Epithelial cell of esophagus (primary cell): ENCODE measurements around the gene MDFI.

Experiments
- DNase-seq: peaks from one replicate; pipeline ENCODE4 v3.0.0; 2010; ENCODE audit warnings: low read depth
- H3K4me3 ChIP-seq: 2 replicates; pipeline ENCODE4 v1.5.1; 2011; ENCODE audit warnings: mild to moderate bottlenecking, low read length, control low read depth
- CTCF ChIP-seq: IDR thresholded peaks from 2 replicates; pipeline ENCODE4 v1.5.1; 2011; ENCODE audit warnings: low read depth, mild to moderate bottlenecking, low read length, control low read depth, inconsistent platforms; ENCODE audit not compliant: insufficient read depth; ENCODE audit errors: missing control alignments

The MDFI gene

GRCh38 chr6:41622206-41622988 lies 15.9 kb upstream of the MDFI start:
- no peak for TF ChIP-seq CTCF
- DNase-seq = peak; percentile 29

GRCh38 chr6:41623330-41623729 lies 14.9 kb upstream of the MDFI start:
- no peak overlapping the region for H3K4me3 ChIP-seq
- TF ChIP-seq CTCF = no peak
- DNase-seq = no peak

More at GRCh38 chr6:41622206-41622988, 15.9 kb upstream of the MDFI start:
- H3K4me3 ChIP-seq = no peak overlapping the region

- DNase-seq = no peak
- TF ChIP-seq CTCF = no peak
- no peak overlapping the region for H3K4me3 ChIP-seq
Observed at GRCh38 chr6:41624621-41625380, 13.5 kb upstream of the MDFI start.

- no peak for TF ChIP-seq CTCF
- no peak overlapping the region for H3K4me3 ChIP-seq
- DNase-seq = peak; percentile 81
Observed at GRCh38 chr6:41625442-41625841, 12.8 kb upstream of the MDFI start.

GRCh38 chr6:41626022-41626421 lies 12.2 kb upstream of the MDFI start:
- no peak overlapping the region for H3K4me3 ChIP-seq
- no peak for TF ChIP-seq CTCF
- DNase-seq = no peak

- no peak for TF ChIP-seq CTCF
- H3K4me3 ChIP-seq = no peak overlapping the region
- DNase-seq = peak; percentile 97
Observed at GRCh38 chr6:41626917-41627316, 11.4 kb upstream of the MDFI start.

GRCh38 chr6:41629128-41629527 lies 9.1 kb upstream of the MDFI start:
- no peak for TF ChIP-seq CTCF
- no peak for DNase-seq
- no peak overlapping the region for H3K4me3 ChIP-seq
